Stimulated activated naive CD4-positive, alpha-beta T cell (primary cell): ENCODE results near the gene NHSL2.
"Not testable (repeated sequence)": the region's sequence is repeated elsewhere in the genome, so short reads cannot be mapped to it uniquely, and the experiment has no call there.

ENCODE experiments used
- DNase-seq, 6 experiments: peaks; one replicate each; lab custom pipeline; 2025; lab: John Stamatoyannopoulos, UW

The NHSL2 gene

GRCh38 chrX:72041871-72042851, 131.5 kb downstream of the NHSL2 start:
- DNase-seq: no peak

- DNase-seq: no peak
Observed at GRCh38 chrX:72042852-72043248, 132.2 kb downstream of the NHSL2 start.

- no peak for DNase-seq
Observed at GRCh38 chrX:72043636-72044035, 133.0 kb downstream of the NHSL2 start.

GRCh38 chrX:72045141-72045540, 134.5 kb downstream of the NHSL2 start:
- DNase-seq: no peak

GRCh38 chrX:72045552-72046277, 135.1 kb downstream of the NHSL2 start:
- no peak for DNase-seq

- no peak for DNase-seq
Observed at GRCh38 chrX:72046447-72046846, 135.8 kb downstream of the NHSL2 start.

GRCh38 chrX:72048510-72049455, 138.1 kb downstream of the NHSL2 start:
- DNase-seq: no peak

GRCh38 chrX:72050011-72050410, 139.4 kb downstream of the NHSL2 start:
- DNase-seq: no peak

- DNase-seq: no peak
Observed at GRCh38 chrX:72051589-72051988, 140.9 kb downstream of the NHSL2 start.

- DNase-seq: no peak
Observed at GRCh38 chrX:72052415-72053090, 141.9 kb downstream of the NHSL2 start.

- no peak for DNase-seq
Observed at GRCh38 chrX:72053508-72053907, 142.9 kb downstream of the NHSL2 start.

- DNase-seq: no peak
Observed at GRCh38 chrX:72054779-72055489, 144.3 kb downstream of the NHSL2 start.

- DNase-seq: no peak
Observed at GRCh38 chrX:72057331-72057730, 146.7 kb downstream of the NHSL2 start.

GRCh38 chrX:72057849-72058248, 147.2 kb downstream of the NHSL2 start:
- no peak for DNase-seq

- not testable (repeated sequence) for DNase-seq
Observed at GRCh38 chrX:72058346-72058745, 147.7 kb downstream of the NHSL2 start.

GRCh38 chrX:72060196-72060920, 149.7 kb downstream of the NHSL2 start:
- no peak for DNase-seq

- no peak for DNase-seq
Observed at GRCh38 chrX:72060921-72061490, 150.4 kb downstream of the NHSL2 start.

GRCh38 chrX:72062916-72063315, 152.3 kb downstream of the NHSL2 start:
- no peak for DNase-seq

GRCh38 chrX:72069350-72070160, 158.9 kb downstream of the NHSL2 start:
- DNase-seq: no peak
